ENCODE data around the gene MSANTD3.

MSANTD3 gene

DNA sequence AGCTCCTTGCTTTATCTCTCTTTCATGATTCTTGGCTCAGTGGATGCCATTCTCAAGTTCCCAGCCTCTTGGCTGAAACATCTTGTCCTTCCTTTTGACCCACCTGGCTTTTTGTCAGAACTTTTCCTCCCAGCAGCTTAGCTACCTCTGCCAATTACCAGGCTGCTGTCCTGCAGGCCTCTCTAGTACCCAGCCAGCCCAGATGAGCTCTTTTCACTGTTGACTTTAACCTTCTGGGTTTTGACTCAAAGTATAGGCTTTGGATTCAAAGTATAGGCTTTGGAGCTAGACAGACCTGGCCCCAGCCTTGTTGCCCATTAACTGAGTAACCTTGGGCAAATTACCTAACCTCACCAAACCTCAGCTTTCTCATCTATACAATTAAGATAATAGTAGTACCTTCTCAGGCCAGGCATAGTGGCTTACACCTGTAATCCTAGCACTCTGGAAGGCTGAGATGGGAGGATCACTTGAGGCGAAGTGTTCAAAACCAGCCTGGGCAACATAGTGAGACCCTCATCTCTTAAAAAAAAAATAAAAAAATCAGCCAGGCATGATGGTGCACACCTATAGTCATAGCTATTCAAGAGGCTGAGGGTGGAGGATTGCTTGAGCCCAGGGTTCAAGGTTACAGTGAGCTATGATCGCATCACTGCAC lies 39.4 kb downstream of the MSANTD3 start:
- DNase-seq: no peak

- DNase-seq: no peak
These were observed 39.9 kb downstream of the MSANTD3 start for GRCh38 chr9:100466829-100467221.

DNA sequence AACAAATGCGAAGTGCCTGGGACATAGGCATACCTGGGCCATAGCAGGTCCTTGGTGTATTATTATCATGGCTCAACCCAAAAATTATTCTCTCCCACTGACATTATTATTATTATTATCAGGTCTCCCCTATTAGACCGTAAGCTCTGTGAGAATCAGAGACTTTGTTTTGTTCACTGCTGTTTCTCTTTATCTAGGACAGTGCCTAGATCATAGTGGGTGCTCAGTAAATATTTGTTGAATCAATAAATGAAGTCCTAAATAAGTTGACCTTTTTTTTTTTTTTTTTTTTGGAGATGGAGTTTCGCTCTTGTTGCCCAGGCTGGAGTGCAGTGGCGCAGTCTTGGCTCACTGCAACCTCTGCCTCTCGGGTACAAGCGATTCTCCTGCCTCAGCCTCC lies 41.1 kb downstream of the MSANTD3 start:
- no peak for DNase-seq

- DNase-seq: no peak
These were observed 45.3 kb downstream of the MSANTD3 start for GRCh38 chr9:100472268-100472667.

GRCh38 chr9:100472788-100473275 lies 45.9 kb downstream of the MSANTD3 start, which contains the start of gene TMEFF1:
Gene TMEFF1, plus strand, starts transcription at chr9:100473149. Its CDS starts 396 bp downstream, at chr9:100473545.
- DNase-seq: peak; percentile 21

DNA sequence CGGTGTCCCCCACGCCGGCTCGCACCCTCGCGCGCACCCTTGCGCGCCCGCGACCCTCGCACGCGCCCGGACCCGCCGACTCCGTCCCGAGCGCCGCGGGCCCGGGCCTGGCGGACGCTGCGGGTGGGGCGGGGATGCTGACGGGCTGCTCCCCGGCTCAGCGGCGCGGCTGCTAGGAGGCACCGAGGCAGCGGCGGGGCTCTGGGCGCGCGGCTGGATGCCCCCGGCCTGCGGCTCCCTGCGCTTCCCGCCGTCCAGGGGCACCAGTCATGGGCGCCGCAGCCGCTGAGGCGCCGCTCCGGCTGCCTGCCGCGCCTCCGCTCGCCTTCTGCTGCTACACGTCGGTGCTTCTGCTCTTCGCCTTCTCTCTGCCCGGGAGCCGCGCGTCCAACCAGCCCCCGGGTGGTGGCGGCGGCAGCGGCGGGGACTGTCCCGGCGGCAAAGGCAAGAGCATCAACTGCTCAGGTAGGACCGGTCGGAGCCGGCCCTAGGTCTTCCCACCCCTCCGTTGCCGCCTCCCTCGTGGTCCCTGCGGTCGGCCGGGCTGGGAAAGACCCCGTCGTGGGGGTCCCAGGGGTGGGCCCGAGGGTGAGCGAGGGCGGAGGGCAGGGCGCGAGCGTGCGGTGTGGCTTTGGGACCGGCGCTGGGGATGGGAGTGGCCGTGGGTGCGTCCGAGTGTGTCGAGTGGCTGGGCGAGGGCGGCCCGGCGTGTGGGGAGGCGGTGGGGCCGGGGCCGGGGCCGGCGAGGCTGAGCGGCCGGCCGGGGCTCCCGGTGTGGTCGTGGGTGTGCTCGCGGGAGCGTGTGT lies 46.5 kb downstream of the MSANTD3 start:
- DNase-seq: no peak

- no peak for DNase-seq
These were observed 47.4 kb downstream of the MSANTD3 start for GRCh38 chr9:100474082-100474923.

DNA sequence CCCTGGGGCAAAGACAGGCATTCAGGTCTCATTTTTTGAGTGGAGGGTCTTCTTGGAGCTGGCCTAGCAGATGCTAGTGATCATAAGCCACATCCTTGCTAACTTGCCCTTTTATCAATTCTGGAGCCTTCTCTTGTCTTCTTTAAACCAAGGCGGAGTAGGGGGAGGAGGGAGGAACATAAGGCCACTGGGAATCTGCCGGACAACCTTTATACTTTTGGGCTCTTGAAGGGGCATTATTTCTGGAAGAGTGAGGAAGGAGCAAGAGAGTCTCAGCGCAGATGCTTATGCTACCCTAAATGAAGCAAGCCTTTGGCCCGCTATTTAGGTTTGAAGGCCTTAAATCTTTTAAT lies 48.0 kb downstream of the MSANTD3 start:
- DNase-seq: no peak

- no peak for DNase-seq
These were observed 50.3 kb downstream of the MSANTD3 start for GRCh38 chr9:100477241-100477640.

GRCh38 chr9:100478192-100478591 lies 51.2 kb downstream of the MSANTD3 start:
- DNase-seq: no peak

DNA sequence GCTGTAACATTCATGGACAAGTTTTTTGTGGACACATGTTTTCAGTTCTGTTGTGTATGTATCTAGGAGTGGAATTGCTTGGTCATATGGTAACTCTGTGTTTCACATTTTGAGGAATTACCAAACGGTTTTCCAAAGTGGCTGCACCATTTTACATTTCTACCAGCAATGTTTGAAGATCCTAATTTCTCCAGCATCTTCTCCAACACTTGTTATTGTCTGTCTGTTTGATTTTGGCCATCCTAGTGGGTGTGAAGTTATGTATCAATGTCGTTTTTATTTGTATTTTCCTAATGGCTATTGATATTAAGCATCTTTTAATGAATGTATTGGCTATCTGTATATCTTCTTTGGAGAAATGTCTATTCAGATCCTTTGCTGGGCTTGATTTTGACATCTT lies 52.9 kb downstream of the MSANTD3 start:
- DNase-seq: no peak

- DNase-seq: no peak
These were observed 58.3 kb downstream of the MSANTD3 start for GRCh38 chr9:100485196-100485595.

GRCh38 chr9:100486479-100487176 lies 59.7 kb downstream of the MSANTD3 start:
- DNase-seq: no peak

DNA sequence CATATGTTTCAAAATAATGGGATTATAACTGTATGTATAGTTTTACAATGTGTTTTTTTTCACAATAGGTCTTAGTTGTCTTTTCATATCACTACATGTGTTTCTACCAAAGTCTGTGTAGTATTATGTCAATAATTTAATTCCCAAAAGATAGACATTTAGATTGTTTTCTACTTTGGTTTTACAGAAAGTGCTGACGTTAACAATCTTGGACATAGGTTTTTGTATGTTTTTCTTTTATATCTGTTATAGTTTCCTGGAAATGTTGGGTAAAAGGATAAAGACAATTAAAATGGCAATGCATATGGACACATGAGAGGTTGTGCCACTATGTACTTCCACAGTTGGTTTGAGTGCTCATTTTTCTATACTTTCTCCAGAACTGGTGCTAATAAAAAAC lies 61.2 kb downstream of the MSANTD3 start:
- no peak for DNase-seq

- no peak for DNase-seq
These were observed 62.9 kb downstream of the MSANTD3 start for GRCh38 chr9:100489836-100490235.

- DNase-seq: no peak
These were observed 66.0 kb downstream of the MSANTD3 start for GRCh38 chr9:100492952-100493351.

DNA sequence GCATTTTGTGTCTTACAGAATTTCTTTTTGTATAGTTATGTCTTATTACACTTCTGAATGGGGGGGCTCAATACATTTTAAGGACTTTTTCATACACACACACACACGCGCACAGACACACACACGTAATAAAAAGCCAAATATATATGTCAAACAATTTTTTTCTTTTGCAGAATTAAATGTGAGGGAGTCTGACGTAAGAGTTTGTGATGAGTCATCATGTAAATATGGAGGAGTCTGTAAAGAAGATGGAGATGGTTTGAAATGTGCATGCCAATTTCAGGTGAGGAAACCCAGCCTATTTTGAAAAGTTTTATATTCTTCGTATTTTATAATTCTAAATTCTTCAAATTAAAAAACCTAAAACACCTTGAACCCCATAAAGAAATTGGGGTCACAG lies 71.6 kb downstream of the MSANTD3 start:
- no peak for DNase-seq

GRCh38 chr9:100499460-100499859 lies 72.5 kb downstream of the MSANTD3 start:
- DNase-seq: no peak

GRCh38 chr9:100499866-100500265 lies 72.9 kb downstream of the MSANTD3 start:
- no peak for DNase-seq

Data from effector CD8-positive, alpha-beta T cell (primary cell).